ENCODE results near the gene RFT1.

The RFT1 gene

DNA sequence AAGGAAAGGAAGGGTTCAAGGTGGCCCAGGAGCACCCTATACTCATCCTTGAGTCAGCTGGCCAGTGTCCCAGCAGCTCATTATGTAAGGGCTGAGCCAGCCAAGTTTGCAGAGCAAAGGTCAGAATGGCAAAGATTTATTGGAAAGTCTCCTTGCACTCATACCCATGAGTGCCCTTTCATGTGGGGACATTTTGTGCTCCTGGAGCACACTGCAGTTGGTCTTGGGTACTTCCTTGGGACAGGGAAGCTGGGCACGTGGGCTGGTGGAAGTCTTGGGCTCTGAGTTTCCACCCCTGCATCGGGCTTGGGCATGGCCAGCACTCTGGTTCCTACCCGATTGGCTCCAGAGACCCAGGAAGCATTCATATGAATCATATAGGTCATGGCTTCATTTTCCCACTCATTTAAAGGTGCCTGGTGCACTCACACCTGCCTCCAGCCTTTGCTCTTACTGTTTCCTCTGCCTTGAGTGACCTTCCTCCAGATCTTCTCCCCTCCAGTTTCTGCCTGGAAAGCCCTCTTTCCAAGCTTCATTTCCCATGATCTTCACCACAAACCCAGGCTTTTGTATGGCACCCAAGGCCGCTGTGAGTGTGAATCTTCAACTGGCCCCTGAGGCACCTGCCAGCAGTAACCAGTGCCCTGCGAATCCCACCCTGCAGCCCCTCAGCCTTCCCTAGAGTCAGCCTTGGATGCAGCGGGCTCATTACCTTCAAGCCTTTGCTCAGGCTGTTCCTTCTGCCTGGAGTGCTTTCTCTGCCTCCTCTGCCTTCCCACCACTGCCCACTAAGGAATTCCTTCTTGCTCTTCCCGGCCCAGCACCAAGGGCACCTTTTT is 20.2 kb upstream of the RFT1 start:
- no peak for DNase-seq (ENCODE audit: low read depth)

DNA sequence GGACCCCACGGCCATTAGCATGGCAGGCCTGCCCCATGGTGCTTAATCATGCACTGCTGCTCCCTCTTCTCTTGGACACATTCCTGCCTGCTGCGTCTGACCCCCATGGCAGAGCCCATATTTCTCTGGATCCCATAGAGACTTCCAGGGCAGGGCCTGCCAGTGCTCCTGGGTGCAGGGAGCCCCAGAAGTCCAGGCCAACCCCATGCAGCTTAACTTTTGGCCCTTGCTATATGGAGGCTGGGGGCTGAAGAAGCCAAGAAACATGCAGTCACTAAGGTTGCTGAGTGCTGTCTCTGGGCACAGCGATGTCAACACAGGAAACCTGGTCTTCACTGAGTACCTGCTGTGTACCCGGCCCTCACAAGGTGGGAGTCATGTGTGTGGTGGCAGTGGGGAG is 19.5 kb upstream of the RFT1 start:
- no peak for DNase-seq (ENCODE audit: low read depth)

GRCh38 chr3:53149006-53149690 is 18.9 kb upstream of the RFT1 start:
- DNase-seq (ENCODE audit: low read depth): no peak

- no peak for DNase-seq (ENCODE audit: low read depth)
Measured at GRCh38 chr3:53147903-53148400, 17.7 kb upstream of the RFT1 start.

DNA sequence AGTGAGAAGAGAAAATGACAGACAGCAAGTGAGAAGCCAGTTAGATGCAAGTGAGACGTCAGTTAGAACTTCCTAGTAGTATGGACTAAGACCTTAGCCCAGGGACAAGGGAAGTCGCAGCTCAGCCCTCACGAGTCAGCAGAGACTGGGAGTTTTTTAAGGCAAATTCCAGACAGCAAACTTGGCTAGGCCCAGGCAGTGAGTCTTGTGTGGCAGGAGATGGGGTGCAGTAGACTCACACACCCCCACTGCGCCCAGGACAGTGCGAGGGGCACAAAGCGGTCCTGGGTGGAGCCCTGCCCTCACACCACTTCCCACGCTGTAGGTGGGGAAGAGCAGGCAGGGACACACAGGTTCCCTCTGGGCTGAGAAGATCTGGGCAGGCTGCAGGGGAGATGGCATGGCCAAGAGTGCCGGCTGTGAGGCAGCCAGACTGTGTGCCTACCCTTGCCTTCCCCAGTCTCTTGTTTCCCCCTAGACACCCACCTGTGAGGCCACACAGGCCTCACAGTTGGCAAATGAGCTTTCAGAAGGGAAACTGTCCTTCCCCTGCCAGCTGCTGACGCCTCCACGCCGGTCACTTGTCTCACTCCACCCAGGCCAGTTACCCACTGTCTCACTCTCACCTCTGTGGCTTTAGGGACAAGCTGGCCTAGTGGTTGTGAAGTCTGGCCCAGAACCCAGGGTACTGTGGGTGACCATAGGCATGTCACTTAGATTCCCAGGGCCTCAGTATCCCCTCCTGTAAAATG is 17.1 kb upstream of the RFT1 start:
- no peak for DNase-seq (ENCODE audit: low read depth)

DNA sequence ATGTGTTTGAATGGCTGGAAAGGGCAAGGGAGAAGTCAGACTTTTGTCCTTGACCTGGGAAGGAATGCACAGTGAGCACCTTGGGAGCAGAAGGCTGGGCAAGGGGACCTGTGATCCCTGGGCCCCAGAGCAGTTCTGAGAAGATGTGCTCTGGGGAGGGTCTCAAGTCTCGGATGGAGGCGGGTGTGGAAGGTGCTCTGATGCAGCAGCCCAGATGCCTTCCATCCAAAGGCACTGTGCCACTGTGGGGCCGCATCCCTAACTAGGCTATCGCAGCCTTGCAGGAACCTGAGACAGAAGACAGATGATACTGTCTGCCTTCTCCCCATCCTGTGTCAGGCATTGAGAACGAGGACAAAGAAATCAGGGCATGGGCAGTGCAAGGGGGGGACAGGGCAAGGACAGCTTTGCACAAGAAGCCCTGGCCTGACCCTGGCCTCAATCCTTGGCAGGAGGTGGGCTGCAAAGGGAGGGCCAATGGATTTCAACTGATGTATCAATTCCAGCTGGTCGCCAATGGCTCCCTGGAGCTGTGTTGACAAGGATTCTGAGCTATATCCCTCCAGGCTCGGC is 16.2 kb upstream of the RFT1 start:
- no peak for DNase-seq (ENCODE audit: low read depth)

DNA sequence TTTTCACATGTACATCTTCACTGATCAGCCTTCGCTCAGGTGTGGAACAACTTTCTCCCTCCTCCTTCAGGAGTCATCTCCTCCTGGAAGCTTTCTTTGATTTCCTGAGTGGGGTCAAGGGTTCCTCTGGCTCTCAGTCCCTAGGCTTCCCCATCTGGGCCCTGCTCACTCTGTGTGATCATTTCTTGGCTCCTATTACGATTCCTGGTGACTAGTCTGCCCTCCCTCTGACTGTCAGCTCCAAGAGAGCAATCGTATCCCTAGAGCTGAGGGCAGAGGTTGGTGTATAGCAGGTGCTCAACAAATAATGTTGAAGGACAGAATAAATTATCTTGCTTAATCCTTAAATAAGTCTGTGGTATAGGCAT is 15.5 kb upstream of the RFT1 start:
- no peak for DNase-seq (ENCODE audit: low read depth)

GRCh38 chr3:53144862-53145712 is 14.9 kb upstream of the RFT1 start:
- no peak for DNase-seq (ENCODE audit: low read depth)

GRCh38 chr3:53144446-53144845 is 14.2 kb upstream of the RFT1 start:
- DNase-seq (ENCODE audit: low read depth): no peak

DNA sequence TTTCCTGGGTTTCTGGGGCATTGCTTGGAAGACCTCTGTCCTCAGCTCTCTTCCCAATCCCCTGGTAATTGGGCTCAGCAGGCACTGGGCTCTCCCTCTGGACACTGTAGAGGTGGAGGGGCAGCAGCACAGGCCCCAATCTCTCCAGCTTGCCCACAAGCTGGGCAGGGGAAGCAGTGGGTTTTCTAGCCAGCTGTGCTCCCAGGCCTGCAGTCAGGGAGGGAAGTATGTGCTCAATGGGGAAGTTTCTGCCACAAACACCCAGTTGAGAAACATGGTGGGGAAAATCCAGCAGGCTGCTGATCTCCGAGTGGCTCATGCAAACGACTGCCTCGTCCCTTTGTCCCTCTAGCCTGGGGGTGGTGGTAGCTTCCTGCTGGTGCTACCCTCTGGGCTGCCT is 12.8 kb upstream of the RFT1 start:
- DNase-seq (ENCODE audit: low read depth): no peak

DNA sequence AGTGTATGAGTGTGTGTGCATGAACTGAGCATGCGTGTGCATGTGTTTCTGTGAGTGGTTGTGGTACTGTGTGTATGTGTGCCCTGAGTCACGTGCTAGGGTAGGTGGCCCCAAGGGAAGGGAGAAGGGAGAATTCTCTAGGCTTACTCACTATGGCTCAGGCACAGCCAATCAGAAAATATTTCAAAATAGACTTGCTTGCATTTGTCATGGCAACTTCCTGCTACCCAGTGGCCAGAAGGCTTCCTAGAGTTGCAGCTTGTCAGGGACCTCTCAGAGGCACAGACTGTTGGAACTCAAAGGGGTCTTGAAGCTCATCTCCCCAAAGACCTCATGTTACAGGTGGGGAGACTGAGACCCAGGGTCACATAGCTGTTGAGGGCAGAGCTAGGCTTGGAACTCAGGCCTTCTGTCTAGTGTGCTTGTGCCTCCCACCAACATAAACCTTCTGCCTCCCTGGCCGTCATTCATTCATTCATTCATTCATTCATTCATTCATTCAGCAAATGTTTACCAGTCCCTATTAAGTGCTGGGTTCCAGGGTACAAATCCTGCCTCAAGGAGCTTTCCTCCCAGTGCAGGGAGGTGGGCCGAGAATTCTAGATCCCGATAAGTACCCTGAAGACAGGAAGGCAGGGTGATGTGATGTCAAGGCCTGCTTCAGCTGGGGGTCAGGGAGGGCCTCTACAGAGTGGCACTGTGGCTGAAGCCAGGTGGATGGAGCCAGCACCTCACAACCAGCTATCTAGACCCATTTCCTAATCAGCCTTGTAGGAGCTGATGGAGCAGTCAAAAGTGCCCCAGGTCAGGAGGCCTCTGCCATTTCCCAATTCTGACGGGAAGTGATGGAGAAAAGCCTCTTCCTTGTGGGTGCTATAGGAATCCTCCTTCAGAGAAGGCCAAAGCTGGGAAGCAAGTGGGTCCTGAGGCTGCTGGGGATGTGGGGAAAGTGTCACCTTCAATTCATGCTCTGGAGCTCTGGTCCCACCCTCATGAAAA is 10.9 kb upstream of the RFT1 start:
- no peak for DNase-seq (ENCODE audit: low read depth)

GRCh38 chr3:53139906-53140846 is 9.9 kb upstream of the RFT1 start:
- DNase-seq (ENCODE audit: low read depth): no peak

DNA sequence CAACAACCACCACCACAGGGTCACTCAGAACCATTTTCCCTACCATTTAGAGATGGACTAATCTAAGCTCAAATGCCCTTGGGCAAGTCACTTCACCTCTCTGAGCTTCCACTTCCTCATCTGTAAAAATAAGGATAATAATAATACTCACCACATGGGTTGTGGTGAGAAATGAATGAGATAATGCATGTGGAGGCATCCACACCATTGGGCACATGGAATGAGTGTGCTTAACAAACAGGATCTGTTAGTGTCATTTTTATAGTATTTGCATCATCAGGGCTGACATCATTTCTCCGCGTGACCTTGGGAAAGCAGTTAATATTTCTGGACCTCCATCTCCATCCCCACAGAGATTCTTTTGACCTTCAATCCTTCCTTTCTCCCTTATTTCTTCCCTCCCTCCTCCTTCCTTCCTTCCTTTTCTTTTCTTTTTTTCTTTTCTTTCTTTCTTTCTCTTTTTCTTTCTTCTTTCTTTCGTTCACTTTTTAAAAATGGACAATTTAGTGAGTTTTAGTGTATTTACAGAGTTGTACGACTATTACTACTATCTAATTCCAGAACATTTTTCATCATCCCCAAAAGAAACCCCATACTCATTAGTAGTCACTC is 7.7 kb upstream of the RFT1 start:
- DNase-seq (ENCODE audit: low read depth): no peak

DNA sequence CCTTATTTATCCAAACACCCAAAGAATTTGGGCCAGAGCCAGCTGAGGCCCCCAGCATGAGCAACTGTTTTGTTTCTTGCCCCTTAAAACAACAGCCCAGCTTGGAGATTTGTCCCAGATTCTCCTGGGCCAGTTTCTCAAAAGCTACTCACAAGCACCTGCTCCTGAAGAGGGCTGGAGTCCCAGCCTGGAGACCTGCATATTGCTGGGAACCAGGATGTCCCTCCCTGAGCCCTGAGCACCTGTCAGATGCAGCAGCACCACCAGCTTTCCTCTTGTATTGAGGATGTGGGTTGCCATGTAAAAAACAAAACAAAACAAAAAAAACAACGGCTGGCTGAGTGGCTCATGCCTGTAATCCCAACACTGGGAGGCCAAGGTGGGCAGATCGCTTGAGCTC is 7.0 kb upstream of the RFT1 start:
- no peak for DNase-seq (ENCODE audit: low read depth)

GRCh38 chr3:53134631-53135232 is 4.5 kb upstream of the RFT1 start:
- DNase-seq (ENCODE audit: low read depth): no peak

DNA sequence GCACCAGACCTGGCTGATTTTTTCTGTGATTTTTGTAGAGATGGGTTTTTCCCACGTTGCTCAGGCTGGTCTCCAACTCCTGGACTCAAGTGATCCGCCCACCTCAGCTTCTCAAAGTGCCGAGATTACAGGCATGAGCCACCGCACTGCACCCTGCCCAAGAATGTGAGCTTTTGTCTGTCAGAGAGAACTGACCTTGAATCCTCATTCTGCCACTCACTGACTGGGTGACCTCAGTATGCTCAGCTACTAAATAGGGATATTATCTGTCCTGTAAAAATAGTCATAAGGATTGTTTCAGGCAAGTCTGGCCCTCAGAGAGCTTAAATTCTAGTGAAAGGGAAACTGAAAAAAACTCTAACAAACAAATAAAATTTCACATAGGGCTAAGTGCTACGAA is 2.1 kb upstream of the RFT1 start:
- no peak for DNase-seq (ENCODE audit: low read depth)

- no peak for DNase-seq (ENCODE audit: low read depth)
Measured at GRCh38 chr3:53131096-53131495, 861 bp upstream of the RFT1 start.

- no peak for DNase-seq (ENCODE audit: low read depth)
Measured at GRCh38 chr3:53129344-53129743, 891 bp downstream of the RFT1 start.

All from CMK (cell line).